ENCODE data around the gene CCL18. TPM values are rescaled to one million over a fixed set of nuclear protein-coding genes. Genes with fewer than 3 reads are reported as not detected.

The CCL18 gene
- total and polyA plus RNA-seq, 2 donors: 9.3 to 461 TPM

GRCh38 chr17:36030956-36031355, 33.1 kb upstream of the CCL18 start:
- 99% methylated on average over 1 of the region's 1 CpG for WGBS
- H3K27me3 ChIP-seq (ENCODE audit: control insufficient read depth in 2 of 2, insufficient read depth in 1 of 2, low read length in 1 of 2): peaks cover 0 to 2% of the 10 kb centered on the region in 2 donors
- no peak for DNase-seq (ENCODE audit: low read depth in 6 of 9, low spot score in 9 of 9)

GRCh38 chr17:36034127-36034526, 29.9 kb upstream of the CCL18 start:
- Histone ChIP-seq H3K4me3 (ENCODE audit: low read length in 2 of 2) (no peak overlapping the region), H3K27me3 (ENCODE audit: control insufficient read depth in 2 of 2, insufficient read depth in 1 of 2, low read length in 1 of 2) (no peaks in the 10 kb centered on the region), H3K27ac (ENCODE audit: low read depth in 1 of 2, low read length in 1 of 2) (no peak overlapping the region), H3K36me3 (ENCODE audit: control insufficient read depth in 2 of 2, insufficient read depth in 2 of 2, low read length in 1 of 2) (no peaks in the 10 kb centered on the region), H3K9me3 (ENCODE audit: control insufficient read depth in 2 of 2, insufficient read depth in 1 of 2, low read length in 1 of 2) (no peaks in the 10 kb centered on the region), H3K4me1 (ENCODE audit: control insufficient read depth in 2 of 2, insufficient read depth in 2 of 2, low read length in 2 of 2) (no peaks in the 10 kb centered on the region)
- DNase-seq (ENCODE audit: low read depth in 6 of 9, low spot score in 9 of 9): no peak
- 8% methylated on average over 3 of the region's 3 CpGs for WGBS

More at GRCh38 chr17:36030956-36031355, 33.1 kb upstream of the CCL18 start:
- Histone ChIP-seq H3K36me3 (ENCODE audit: control insufficient read depth in 2 of 2, insufficient read depth in 2 of 2, low read length in 1 of 2) (no peaks in the 10 kb centered on the region), H3K9me3 (ENCODE audit: control insufficient read depth in 2 of 2, insufficient read depth in 1 of 2, low read length in 1 of 2) (no peaks in the 10 kb centered on the region), H3K4me3 (ENCODE audit: low read length in 2 of 2) (no peak overlapping the region), H3K4me1 (ENCODE audit: control insufficient read depth in 2 of 2, insufficient read depth in 2 of 2, low read length in 2 of 2) (no peaks in the 10 kb centered on the region), H3K27ac (ENCODE audit: low read depth in 1 of 2, low read length in 1 of 2) (no peak overlapping the region)

- Histone ChIP-seq H3K9me3 (ENCODE audit: control insufficient read depth in 2 of 2, insufficient read depth in 1 of 2, low read length in 1 of 2) (no peaks in the 10 kb centered on the region), H3K27me3 (ENCODE audit: control insufficient read depth in 2 of 2, insufficient read depth in 1 of 2, low read length in 1 of 2) (no peaks in the 10 kb centered on the region), H3K4me1 (ENCODE audit: control insufficient read depth in 2 of 2, insufficient read depth in 2 of 2, low read length in 2 of 2) (no peaks in the 10 kb centered on the region), H3K27ac (ENCODE audit: low read depth in 1 of 2, low read length in 1 of 2) (no peak overlapping the region), H3K36me3 (ENCODE audit: control insufficient read depth in 2 of 2, insufficient read depth in 2 of 2, low read length in 1 of 2) (no peaks in the 10 kb centered on the region), H3K4me3 (ENCODE audit: low read length in 2 of 2) (no peak overlapping the region)
- WGBS: 68% methylated on average over 4 of the region's 4 CpGs
- DNase-seq (ENCODE audit: low read depth in 6 of 9, low spot score in 9 of 9): no peak
These were observed 27.8 kb upstream of the CCL18 start for GRCh38 chr17:36036235-36036634.

- no peak for DNase-seq (ENCODE audit: low read depth in 6 of 9, low spot score in 9 of 9)
- no peaks in the 10 kb centered on the region for H3K27me3 ChIP-seq (ENCODE audit: control insufficient read depth in 2 of 2, insufficient read depth in 1 of 2, low read length in 1 of 2)
- no peaks in the 10 kb centered on the region for H3K4me1 ChIP-seq (ENCODE audit: control insufficient read depth in 2 of 2, insufficient read depth in 2 of 2, low read length in 2 of 2)
- peaks cover 0 to 12% of the 10 kb centered on the region in 2 donors for H3K9me3 ChIP-seq (ENCODE audit: control insufficient read depth in 2 of 2, insufficient read depth in 1 of 2, low read length in 1 of 2)
- no peak overlapping the region for H3K27ac ChIP-seq (ENCODE audit: low read depth in 1 of 2, low read length in 1 of 2)
- WGBS: 92% methylated on average over 2 of the region's 2 CpGs
- no peak overlapping the region for H3K4me3 ChIP-seq (ENCODE audit: low read length in 2 of 2)
- H3K36me3 ChIP-seq (ENCODE audit: control insufficient read depth in 2 of 2, insufficient read depth in 2 of 2, low read length in 1 of 2): no peaks in the 10 kb centered on the region
These were observed 16.0 kb upstream of the CCL18 start for GRCh38 chr17:36048066-36048465.

- H3K4me3 ChIP-seq (ENCODE audit: low read length in 2 of 2): no peak overlapping the region
- DNase-seq (ENCODE audit: low read depth in 6 of 9, low spot score in 9 of 9): no peak
- H3K36me3 ChIP-seq (ENCODE audit: control insufficient read depth in 2 of 2, insufficient read depth in 2 of 2, low read length in 1 of 2): no peaks in the 10 kb centered on the region
- 97% methylated on average over 2 of the region's 2 CpGs for WGBS
- H3K27ac ChIP-seq (ENCODE audit: low read depth in 1 of 2, low read length in 1 of 2): no peak overlapping the region
- H3K27me3 ChIP-seq (ENCODE audit: control insufficient read depth in 2 of 2, insufficient read depth in 1 of 2, low read length in 1 of 2): no peaks in the 10 kb centered on the region
- peaks cover 0 to 12% of the 10 kb centered on the region in 2 donors for H3K9me3 ChIP-seq (ENCODE audit: control insufficient read depth in 2 of 2, insufficient read depth in 1 of 2, low read length in 1 of 2)
- H3K4me1 ChIP-seq (ENCODE audit: control insufficient read depth in 2 of 2, insufficient read depth in 2 of 2, low read length in 2 of 2): no peaks in the 10 kb centered on the region
These were observed 14.4 kb upstream of the CCL18 start for GRCh38 chr17:36049643-36050042.

DNA sequence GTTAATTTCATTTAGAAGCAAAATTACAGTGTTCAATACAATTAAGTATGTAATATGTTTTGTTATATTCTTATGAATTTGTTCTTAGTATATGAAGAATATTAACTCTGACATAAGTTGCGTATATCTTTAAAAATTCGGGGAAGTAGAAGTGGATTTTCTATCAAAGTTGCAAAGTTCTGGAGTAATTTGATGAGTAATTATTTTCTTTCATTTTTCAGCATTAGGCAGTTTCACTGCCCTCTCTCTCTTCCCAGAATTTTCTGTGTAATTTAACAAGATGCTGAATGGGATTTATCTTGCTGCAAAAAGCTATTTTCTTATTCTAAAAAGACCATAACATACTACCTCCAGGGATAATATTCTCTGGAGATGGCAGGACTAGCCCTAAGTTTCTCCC, 8.9 kb upstream of the CCL18 start:
- no peak for DNase-seq (ENCODE audit: low read depth in 6 of 9, low spot score in 9 of 9)
- Histone ChIP-seq H3K9me3 (ENCODE audit: control insufficient read depth in 2 of 2, insufficient read depth in 1 of 2, low read length in 1 of 2) (no peaks in the 10 kb centered on the region), H3K4me3 (ENCODE audit: low read length in 2 of 2) (no peak overlapping the region), H3K36me3 (ENCODE audit: control insufficient read depth in 2 of 2, insufficient read depth in 2 of 2, low read length in 1 of 2) (no peaks in the 10 kb centered on the region), H3K27ac (ENCODE audit: low read depth in 1 of 2, low read length in 1 of 2) (no peak overlapping the region), H3K27me3 (ENCODE audit: control insufficient read depth in 2 of 2, insufficient read depth in 1 of 2, low read length in 1 of 2) (no peaks in the 10 kb centered on the region), H3K4me1 (ENCODE audit: control insufficient read depth in 2 of 2, insufficient read depth in 2 of 2, low read length in 2 of 2) (no peaks in the 10 kb centered on the region)
- WGBS: 99% methylated on average over 2 of the region's 2 CpGs

GRCh38 chr17:36055921-36056520, 8.1 kb upstream of the CCL18 start:
- DNase-seq (ENCODE audit: low read depth in 6 of 9, low spot score in 9 of 9): no peak
- Histone ChIP-seq H3K27ac (ENCODE audit: low read depth in 1 of 2, low read length in 1 of 2) (no peak overlapping the region), H3K9me3 (ENCODE audit: control insufficient read depth in 2 of 2, insufficient read depth in 1 of 2, low read length in 1 of 2) (no peaks in the 10 kb centered on the region), H3K4me3 (ENCODE audit: low read length in 2 of 2) (no peak overlapping the region), H3K36me3 (ENCODE audit: control insufficient read depth in 2 of 2, insufficient read depth in 2 of 2, low read length in 1 of 2) (no peaks in the 10 kb centered on the region), H3K27me3 (ENCODE audit: control insufficient read depth in 2 of 2, insufficient read depth in 1 of 2, low read length in 1 of 2) (no peaks in the 10 kb centered on the region), H3K4me1 (ENCODE audit: control insufficient read depth in 2 of 2, insufficient read depth in 2 of 2, low read length in 2 of 2) (no peaks in the 10 kb centered on the region)
- 92% methylated on average over 4 of the region's 4 CpGs for WGBS

DNA sequence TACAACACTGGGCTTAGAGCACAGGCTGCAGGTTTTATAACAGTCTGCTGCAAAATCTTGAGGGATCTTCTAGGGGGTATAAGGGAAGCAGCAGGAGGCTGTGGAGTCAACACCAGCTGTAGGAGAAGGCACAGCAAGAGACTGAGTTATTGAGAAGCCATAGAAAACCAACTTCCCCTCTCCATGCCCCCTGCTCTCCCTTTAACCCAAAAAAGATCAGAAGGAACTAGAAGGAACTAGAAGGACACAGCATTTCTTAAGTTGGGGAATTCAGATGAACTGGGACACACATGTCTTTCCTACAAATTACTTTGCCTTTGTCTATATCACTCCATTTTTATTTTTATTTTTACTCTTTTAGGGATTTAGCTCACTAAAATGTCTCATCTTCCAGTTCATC, 6.2 kb upstream of the CCL18 start:
- Histone ChIP-seq H3K4me1 (ENCODE audit: control insufficient read depth in 2 of 2, insufficient read depth in 2 of 2, low read length in 2 of 2) (no peaks in the 10 kb centered on the region), H3K27ac (ENCODE audit: low read depth in 1 of 2, low read length in 1 of 2) (no peak overlapping the region), H3K27me3 (ENCODE audit: control insufficient read depth in 2 of 2, insufficient read depth in 1 of 2, low read length in 1 of 2) (no peaks in the 10 kb centered on the region), H3K9me3 (ENCODE audit: control insufficient read depth in 2 of 2, insufficient read depth in 1 of 2, low read length in 1 of 2) (no peaks in the 10 kb centered on the region), H3K36me3 (ENCODE audit: control insufficient read depth in 2 of 2, insufficient read depth in 2 of 2, low read length in 1 of 2) (no peaks in the 10 kb centered on the region), H3K4me3 (ENCODE audit: low read length in 2 of 2) (no peak overlapping the region)
- no peak for DNase-seq (ENCODE audit: low read depth in 6 of 9, low spot score in 9 of 9)

GRCh38 chr17:36059406-36059805, 4.7 kb upstream of the CCL18 start:
- Histone ChIP-seq H3K4me1 (ENCODE audit: control insufficient read depth in 2 of 2, insufficient read depth in 2 of 2, low read length in 2 of 2) (no peaks in the 10 kb centered on the region), H3K27me3 (ENCODE audit: control insufficient read depth in 2 of 2, insufficient read depth in 1 of 2, low read length in 1 of 2) (no peaks in the 10 kb centered on the region), H3K36me3 (ENCODE audit: control insufficient read depth in 2 of 2, insufficient read depth in 2 of 2, low read length in 1 of 2) (no peaks in the 10 kb centered on the region), H3K4me3 (ENCODE audit: low read length in 2 of 2) (no peak overlapping the region), H3K27ac (ENCODE audit: low read depth in 1 of 2, low read length in 1 of 2) (no peak overlapping the region), H3K9me3 (ENCODE audit: control insufficient read depth in 2 of 2, insufficient read depth in 1 of 2, low read length in 1 of 2) (no peaks in the 10 kb centered on the region)
- no peak for DNase-seq (ENCODE audit: low read depth in 6 of 9, low spot score in 9 of 9)
- WGBS: 97% methylated on average over 7 of the region's 7 CpGs

GRCh38 chr17:36060816-36061215, 3.3 kb upstream of the CCL18 start:
- H3K4me1 ChIP-seq (ENCODE audit: control insufficient read depth in 2 of 2, insufficient read depth in 2 of 2, low read length in 2 of 2): no peaks in the 10 kb centered on the region
- no peaks in the 10 kb centered on the region for H3K36me3 ChIP-seq (ENCODE audit: control insufficient read depth in 2 of 2, insufficient read depth in 2 of 2, low read length in 1 of 2)
- 97% methylated on average over 2 of the region's 2 CpGs for WGBS

More at GRCh38 chr17:36060816-36061215, 3.3 kb upstream of the CCL18 start:
- no peak for DNase-seq (ENCODE audit: low read depth in 6 of 9, low spot score in 9 of 9)
- Histone ChIP-seq H3K27ac (ENCODE audit: low read depth in 1 of 2, low read length in 1 of 2) (no peak overlapping the region), H3K9me3 (ENCODE audit: control insufficient read depth in 2 of 2, insufficient read depth in 1 of 2, low read length in 1 of 2) (no peaks in the 10 kb centered on the region), H3K27me3 (ENCODE audit: control insufficient read depth in 2 of 2, insufficient read depth in 1 of 2, low read length in 1 of 2) (no peaks in the 10 kb centered on the region), H3K4me3 (ENCODE audit: low read length in 2 of 2) (no peak overlapping the region)
